GM08714 (cell line): ENCODE measurements around the gene POC1A.

Source experiments
- H3K4me3 ChIP-seq: fragments of 200-500 bp; sonication (Bioruptor generic); 2 replicates; pipeline ENCODE4 v1.5.1; 2014; ENCODE audit warnings: mild to moderate bottlenecking, low read length, inconsistent platforms
- ZNF274 ChIP-seq: IDR thresholded peaks from 2 replicates; pipeline ENCODE4 v1.6.1; 2012; ENCODE audit warnings: mild to moderate bottlenecking, low read depth, low read length

POC1A gene

GRCh38 chr3:52135332-52135731, 18.9 kb downstream of the POC1A start:
- H3K4me3 ChIP-seq, result no peak overlapping the region
- no peak for TF ChIP-seq ZNF274

DNA sequence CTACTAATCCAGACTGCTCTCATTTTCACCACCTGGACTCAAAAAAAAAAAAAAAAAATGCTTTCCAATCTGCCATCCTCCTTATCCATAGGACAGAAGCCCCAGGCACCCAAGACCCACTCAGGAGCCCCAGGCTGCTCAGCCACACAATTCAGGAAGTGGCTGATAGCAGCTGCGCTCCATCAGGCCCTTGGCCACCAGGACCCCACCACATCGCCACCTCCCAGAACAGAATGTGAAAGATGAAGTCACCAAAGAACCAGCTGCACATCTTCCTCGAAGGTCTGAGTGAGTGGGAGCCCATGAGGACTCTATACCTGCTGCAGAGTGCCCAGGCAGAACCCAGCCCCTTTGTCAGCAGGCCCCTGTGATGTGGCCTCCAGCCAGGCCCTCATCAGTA, 19.5 kb downstream of the POC1A start:
- no peak overlapping the region for H3K4me3 ChIP-seq
- no peak for TF ChIP-seq ZNF274

DNA sequence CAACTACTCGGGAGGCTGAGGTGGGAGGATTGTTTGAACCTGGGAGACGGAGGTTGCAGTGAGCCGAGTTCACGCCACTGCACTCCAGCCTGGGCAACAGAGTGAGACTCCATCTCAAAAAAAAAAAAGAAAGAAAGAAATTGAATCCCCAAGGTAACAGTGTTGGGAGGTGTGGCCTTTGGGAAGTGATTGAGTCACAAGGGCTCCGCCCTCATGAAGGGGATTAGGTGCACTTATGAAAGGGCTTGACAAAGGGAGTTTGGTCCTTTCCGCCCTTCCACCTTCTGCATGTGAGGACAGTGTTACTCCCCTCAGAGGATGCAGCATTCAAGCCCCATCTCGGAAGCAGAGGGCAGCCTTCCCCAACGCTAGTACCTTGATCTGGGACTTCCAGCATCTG, 21.3 kb downstream of the POC1A start:
- no peak overlapping the region for H3K4me3 ChIP-seq
- no peak for TF ChIP-seq ZNF274

DNA sequence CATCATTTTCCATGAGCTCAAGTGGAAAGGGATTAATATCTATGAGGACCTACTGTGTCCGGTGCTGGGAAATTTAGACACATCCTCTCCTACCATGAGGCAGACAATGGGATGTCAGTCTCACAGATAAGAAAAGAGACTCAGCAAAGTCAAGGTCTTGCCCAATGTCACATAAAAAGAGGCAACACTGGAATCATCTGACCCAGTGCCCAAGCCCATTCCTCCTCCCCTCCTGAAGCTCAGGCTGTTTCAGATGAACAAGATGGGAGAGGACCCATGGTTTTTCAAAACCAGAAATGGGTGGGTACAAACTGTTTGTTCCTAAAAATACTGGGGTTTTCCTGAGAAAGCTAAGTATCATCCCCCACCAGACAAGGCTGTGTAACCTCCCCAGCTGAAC, 22.2 kb downstream of the POC1A start:
- H3K4me3 ChIP-seq, result no peak overlapping the region
- TF ChIP-seq ZNF274, result no peak

DNA sequence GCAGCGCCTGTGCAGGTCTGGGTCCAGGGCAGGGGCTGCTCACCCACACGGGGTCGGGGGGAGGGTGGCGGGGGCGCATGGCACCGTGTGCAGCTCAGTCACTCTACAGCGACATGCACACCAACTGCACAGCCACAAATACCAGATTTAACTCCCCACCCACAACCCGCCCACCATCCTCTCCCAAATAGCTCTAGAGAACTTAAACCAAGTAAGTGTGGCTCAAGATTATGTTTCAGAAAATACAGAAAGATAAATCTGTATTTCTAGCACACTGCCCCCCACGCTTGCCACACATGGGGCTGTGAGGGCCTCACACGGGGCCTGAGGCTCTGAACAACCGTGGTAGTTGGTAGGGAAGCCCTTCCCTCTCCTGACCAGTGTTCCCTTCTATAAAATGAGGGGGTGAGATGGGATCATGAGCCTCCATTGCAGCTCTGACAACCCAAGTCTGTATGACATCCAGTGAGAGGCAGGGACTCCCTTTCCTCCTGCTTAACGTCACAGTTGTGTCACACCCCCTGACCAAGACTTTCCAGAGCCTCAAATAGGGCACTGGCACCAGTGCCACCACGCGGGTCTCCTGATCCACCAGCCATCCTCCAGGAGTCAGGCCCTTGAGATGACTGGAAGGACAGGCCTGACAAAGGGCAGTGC, 23.1 kb downstream of the POC1A start:
- no peak for TF ChIP-seq ZNF274
- H3K4me3 ChIP-seq, result no peak overlapping the region

GRCh38 chr3:52128118-52128683, 26.0 kb downstream of the POC1A start:
- H3K4me3 ChIP-seq, result no peak overlapping the region
- TF ChIP-seq ZNF274, result no peak

- TF ChIP-seq ZNF274, result no peak
Measured at GRCh38 chr3:52126500-52126899, 27.7 kb downstream of the POC1A start.

GRCh38 chr3:52126036-52126435, 28.2 kb downstream of the POC1A start:
- TF ChIP-seq ZNF274, result no peak
- H3K4me3 ChIP-seq, result no peak overlapping the region

More at GRCh38 chr3:52126500-52126899, 27.7 kb downstream of the POC1A start:
- no peak overlapping the region for H3K4me3 ChIP-seq

GRCh38 chr3:52124766-52125165, 29.5 kb downstream of the POC1A start:
- TF ChIP-seq ZNF274, result no peak
- H3K4me3 ChIP-seq, result no peak overlapping the region

GRCh38 chr3:52124126-52124525, 30.1 kb downstream of the POC1A start:
- TF ChIP-seq ZNF274, result no peak

GRCh38 chr3:52123106-52123725, 31.0 kb downstream of the POC1A start:
- TF ChIP-seq ZNF274, result no peak

More at GRCh38 chr3:52124126-52124525, 30.1 kb downstream of the POC1A start:
- no peak overlapping the region for H3K4me3 ChIP-seq

GRCh38 chr3:52122491-52122890, 31.7 kb downstream of the POC1A start:
- H3K4me3 ChIP-seq, result no peak overlapping the region
- TF ChIP-seq ZNF274, result no peak

More at GRCh38 chr3:52123106-52123725, 31.0 kb downstream of the POC1A start:
- H3K4me3 ChIP-seq, result no peak overlapping the region

DNA sequence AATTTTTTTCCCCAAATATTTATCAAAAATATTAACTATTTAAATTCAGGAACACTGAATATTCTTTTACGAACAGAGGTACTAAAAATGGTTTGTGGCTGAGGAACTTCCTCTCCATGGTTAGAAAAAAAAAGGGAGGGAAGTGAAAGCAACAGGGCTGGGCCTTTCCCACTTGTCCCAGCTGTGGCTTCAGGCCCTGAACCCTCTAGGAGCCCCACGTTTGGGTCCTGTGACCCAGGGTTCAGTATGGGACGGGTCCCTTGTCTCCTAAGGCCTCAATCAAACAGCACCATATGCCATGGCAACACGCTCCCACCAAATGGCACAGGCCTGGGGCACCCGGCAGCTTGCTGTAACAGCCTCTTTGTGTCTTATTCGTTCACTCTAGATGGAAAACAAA, 32.4 kb downstream of the POC1A start:
- TF ChIP-seq ZNF274, result no peak
- H3K4me3 ChIP-seq, result no peak overlapping the region

DNA sequence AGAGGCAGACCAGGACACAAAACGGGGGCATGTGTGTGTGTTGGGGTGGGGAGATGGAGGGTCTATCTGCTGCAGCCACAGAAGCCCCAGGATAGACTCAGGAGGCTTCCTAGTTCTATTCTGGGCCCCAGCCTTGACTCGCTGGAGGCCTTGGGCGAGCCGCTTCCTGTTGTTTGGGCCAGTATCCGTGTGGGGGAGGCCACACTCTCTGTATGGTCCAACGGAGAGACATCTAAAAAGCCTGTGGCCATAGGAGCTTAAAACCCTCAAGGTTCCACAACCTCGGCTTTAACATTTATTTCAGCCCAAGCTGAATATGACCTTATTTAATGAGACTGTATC, 32.8 kb downstream of the POC1A start:
- no peak overlapping the region; the same call in 1 of the 2 replicates for H3K4me3 ChIP-seq
- TF ChIP-seq ZNF274, result no peak
